ENCODE results near the gene SVOP.

DNA sequence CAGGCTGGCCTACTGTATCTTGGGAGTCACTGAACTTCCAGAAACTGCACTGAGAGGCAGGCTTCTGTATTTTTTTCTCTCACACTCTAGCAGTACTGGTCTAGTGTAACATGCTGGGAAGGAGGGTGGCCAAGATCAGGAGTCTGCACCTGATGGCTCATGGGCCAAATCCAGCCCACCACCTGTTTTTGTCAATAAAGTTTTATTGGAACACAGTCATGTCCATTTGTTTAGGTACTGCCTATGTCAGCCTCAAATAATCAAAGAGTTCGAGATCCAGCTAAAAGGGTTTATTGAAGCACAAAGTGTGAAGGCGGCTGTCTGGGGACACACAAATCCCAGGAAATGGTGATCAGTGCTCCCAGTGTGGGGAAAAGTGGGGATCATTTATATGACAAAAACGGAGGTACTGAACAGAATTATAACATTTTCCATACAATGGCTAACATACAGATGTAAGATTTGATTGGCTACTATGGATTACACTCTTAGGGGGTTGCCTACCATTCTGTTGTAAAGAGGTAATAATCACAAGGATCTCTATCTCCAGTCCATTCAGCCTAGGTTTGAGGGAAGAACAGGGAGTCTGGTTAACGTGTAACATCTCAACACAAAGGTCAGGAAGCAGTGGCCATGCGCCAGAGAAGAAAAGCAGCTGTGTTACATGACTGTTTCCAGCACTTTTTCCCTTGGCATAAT is 44.4 kb upstream of the SVOP start:
- TF ChIP-seq, protein P1, sequence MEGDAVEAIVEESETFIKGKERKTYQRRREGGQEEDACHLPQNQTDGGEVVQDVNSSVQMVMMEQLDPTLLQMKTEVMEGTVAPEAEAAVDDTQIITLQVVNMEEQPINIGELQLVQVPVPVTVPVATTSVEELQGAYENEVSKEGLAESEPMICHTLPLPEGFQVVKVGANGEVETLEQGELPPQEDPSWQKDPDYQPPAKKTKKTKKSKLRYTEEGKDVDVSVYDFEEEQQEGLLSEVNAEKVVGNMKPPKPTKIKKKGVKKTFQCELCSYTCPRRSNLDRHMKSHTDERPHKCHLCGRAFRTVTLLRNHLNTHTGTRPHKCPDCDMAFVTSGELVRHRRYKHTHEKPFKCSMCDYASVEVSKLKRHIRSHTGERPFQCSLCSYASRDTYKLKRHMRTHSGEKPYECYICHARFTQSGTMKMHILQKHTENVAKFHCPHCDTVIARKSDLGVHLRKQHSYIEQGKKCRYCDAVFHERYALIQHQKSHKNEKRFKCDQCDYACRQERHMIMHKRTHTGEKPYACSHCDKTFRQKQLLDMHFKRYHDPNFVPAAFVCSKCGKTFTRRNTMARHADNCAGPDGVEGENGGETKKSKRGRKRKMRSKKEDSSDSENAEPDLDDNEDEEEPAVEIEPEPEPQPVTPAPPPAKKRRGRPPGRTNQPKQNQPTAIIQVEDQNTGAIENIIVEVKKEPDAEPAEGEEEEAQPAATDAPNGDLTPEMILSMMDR (conservative IDR thresholded peaks at IDR 0.05 in 1 of 2, IDR thresholded peaks at IDR 0.05 in 1 of 2; ENCODE audit: low read depth in 1 of 2, low read length in 2 of 2): no peak
- TF ChIP-seq EZH2 (IDR thresholded peaks at IDR 0.05; ENCODE audit: low read length, missing control alignments): no peak
